GM23338 (cell line): Measurements from ENCODE around the gene LRRC63.

Experiments
- CTCF ChIP-seq, 2 experiments: fragments of 200-600 bp in 1 of 2; sonication (generic) in 1 of 2; conservative IDR thresholded peaks; 2 replicates each; pipeline versions ENCODE4 v1.5.1 to v1.6.1; 2016 to 2017; ENCODE audit warnings: antibody characterized with exemption in 2 of 2, low read depth in 2 of 2, mild to moderate bottlenecking in 2 of 2, moderate library complexity in 1 of 2
- STAT1 ChIP-seq: IDR thresholded peaks from one replicate; pipeline ENCODE4 v1.6.1; 2016; ENCODE audit warnings: antibody characterized with exemption; ENCODE audit not compliant: unreplicated experiment

GRCh38 chr13:46172531-46172991 is 39.2 kb upstream of the LRRC63 start:
- TF ChIP-seq CTCF (conservative IDR thresholded peaks at IDR 0.05; ENCODE audit: low read depth in 2 of 2) (no peak), STAT1 (no peak)
